Esophagus muscularis mucosa (tissue), 3 donors: Measurements from ENCODE around the gene UBAP1.

Experiments
- POLR2AphosphoS5 ChIP-seq, 2 donors: sonication (generic); formaldehyde crosslinking; IDR thresholded peaks; one replicate each; pipeline ENCODE4 v1.6.1; 2017; ENCODE audit warnings: antibody characterized with exemption in 2 of 2
- TF ChIP-seq, protein P1 (sequence below), 3 experiments: fragments of 200-600 bp in 2 of 3; fragments of 450-650 bp in 1 of 3; sonication (generic) in 2 of 3; IDR thresholded peaks; one replicate each; pipeline ENCODE4 v1.5.1; 2017 to 2019; ENCODE audit warnings: antibody characterized with exemption in 3 of 3, mild to moderate bottlenecking in 2 of 3, moderate library complexity in 1 of 3

GRCh38 chr9:34157898-34158297 is 20.9 kb upstream of the UBAP1 start:
- TF ChIP-seq, protein P1, sequence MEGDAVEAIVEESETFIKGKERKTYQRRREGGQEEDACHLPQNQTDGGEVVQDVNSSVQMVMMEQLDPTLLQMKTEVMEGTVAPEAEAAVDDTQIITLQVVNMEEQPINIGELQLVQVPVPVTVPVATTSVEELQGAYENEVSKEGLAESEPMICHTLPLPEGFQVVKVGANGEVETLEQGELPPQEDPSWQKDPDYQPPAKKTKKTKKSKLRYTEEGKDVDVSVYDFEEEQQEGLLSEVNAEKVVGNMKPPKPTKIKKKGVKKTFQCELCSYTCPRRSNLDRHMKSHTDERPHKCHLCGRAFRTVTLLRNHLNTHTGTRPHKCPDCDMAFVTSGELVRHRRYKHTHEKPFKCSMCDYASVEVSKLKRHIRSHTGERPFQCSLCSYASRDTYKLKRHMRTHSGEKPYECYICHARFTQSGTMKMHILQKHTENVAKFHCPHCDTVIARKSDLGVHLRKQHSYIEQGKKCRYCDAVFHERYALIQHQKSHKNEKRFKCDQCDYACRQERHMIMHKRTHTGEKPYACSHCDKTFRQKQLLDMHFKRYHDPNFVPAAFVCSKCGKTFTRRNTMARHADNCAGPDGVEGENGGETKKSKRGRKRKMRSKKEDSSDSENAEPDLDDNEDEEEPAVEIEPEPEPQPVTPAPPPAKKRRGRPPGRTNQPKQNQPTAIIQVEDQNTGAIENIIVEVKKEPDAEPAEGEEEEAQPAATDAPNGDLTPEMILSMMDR (IDR thresholded peaks at IDR 0.05), result no peak
- TF ChIP-seq POLR2AphosphoS5 (IDR thresholded peaks at IDR 0.05), result no peak
